SJSA1 (cell line): ENCODE measurements around the gene ACADSB. TPM values are rescaled to one million over a fixed set of nuclear protein-coding genes. Genes with fewer than 3 reads are reported as not detected.
A peak's percentile ranks its signal among the peaks of the same experiment; 100 is the strongest.

ENCODE experiments used
- DNase-seq, 2 experiments: peaks; one replicate each; pipeline ENCODE4 v3.0.0-alpha.2; 2015 to 2020; ENCODE audit warnings: low spot score in 2 of 2, low read depth in 1 of 2
- H3K27ac ChIP-seq: fragments of 250-450 bp; sonication (Bioruptor Pico); 2 replicates; pipeline ENCODE4 v1.5.1; 2020; ENCODE audit warnings: mild to moderate bottlenecking, moderate library complexity
- H3K27me3 ChIP-seq: fragments of 250-450 bp; sonication (Bioruptor Pico); replicated peaks from 2 replicates; pipeline ENCODE4 v1.5.1; 2020; ENCODE audit warnings: mild to moderate bottlenecking, moderate library complexity
- H3K36me3 ChIP-seq: fragments of 250-450 bp; sonication (Bioruptor Pico); 2 replicates; pipeline ENCODE4 v1.5.1; 2020; ENCODE audit warnings: mild to moderate bottlenecking
- H3K4me1 ChIP-seq: fragments of 250-450 bp; sonication (Bioruptor Pico); replicated peaks from 2 replicates; pipeline ENCODE4 v1.6.1; 2021; ENCODE audit warnings: mild to moderate bottlenecking
- H3K4me3 ChIP-seq: fragments of 250-450 bp; sonication (Bioruptor Pico); 2 replicates; pipeline ENCODE4 v1.5.1; 2020; ENCODE audit warnings: mild to moderate bottlenecking
- H3K9me3 ChIP-seq: fragments of 250-450 bp; sonication (Bioruptor Pico); replicated peaks from 2 replicates; pipeline ENCODE4 v1.5.1; 2020; ENCODE audit warnings: mild to moderate bottlenecking
- total RNA-seq: library from RNA; depleted of rRNA; stranded (reverse); fragments of >200 nt; shearing (Covaris generic); gene quantifications from 2 replicates; pipeline ENCODE4 v1.2.3, GENCODE V29; 2014

ACADSB gene
- total RNA-seq, 1 experiment from 2014 or later: 10.3 TPM

GRCh38 chr10:123073187-123073586 lies 64.4 kb downstream of the ACADSB start:
- Histone ChIP-seq H3K4me3 (no peak overlapping the region), H3K9me3 (no peaks in the 10 kb centered on the region), H3K4me1 (no peaks in the 10 kb centered on the region), H3K27me3 (0 out of 2 replicates have a peak, but pooled peaks cover 7% of the 10 kb centered on the region), H3K36me3 (no peaks in the 10 kb centered on the region), H3K27ac (no peak overlapping the region)
- no peak for DNase-seq

GRCh38 chr10:123074215-123074614 lies 65.4 kb downstream of the ACADSB start:
- Histone ChIP-seq H3K4me3 (no peak overlapping the region), H3K4me1 (no peaks in the 10 kb centered on the region), H3K27me3 (0 out of 2 replicates have a peak, but pooled peaks cover 7% of the 10 kb centered on the region), H3K27ac (no peak overlapping the region), H3K36me3 (no peaks in the 10 kb centered on the region), H3K9me3 (no peaks in the 10 kb centered on the region)
- DNase-seq: no peak

- H3K27ac ChIP-seq: no peak overlapping the region
- H3K36me3 ChIP-seq: no peaks in the 10 kb centered on the region
- H3K27me3 ChIP-seq: 0 out of 2 replicates have a peak, but pooled peaks cover 2% of the 10 kb centered on the region
- H3K4me3 ChIP-seq: no peak overlapping the region
- no peaks in the 10 kb centered on the region for H3K9me3 ChIP-seq
- H3K4me1 ChIP-seq: no peaks in the 10 kb centered on the region
- DNase-seq: no peak
Measured at GRCh38 chr10:123081896-123082295, 73.1 kb downstream of the ACADSB start.

- H3K9me3 ChIP-seq: no peaks in the 10 kb centered on the region
- no peak for DNase-seq
- H3K4me3 ChIP-seq: no peak overlapping the region
- 0 out of 2 replicates have a peak, but pooled peaks cover 2% of the 10 kb centered on the region for H3K27me3 ChIP-seq
- H3K36me3 ChIP-seq: no peaks in the 10 kb centered on the region
- H3K4me1 ChIP-seq: no peaks in the 10 kb centered on the region
- H3K27ac ChIP-seq: no peak overlapping the region
Measured at GRCh38 chr10:123083811-123084210, 75.0 kb downstream of the ACADSB start.

- H3K9me3 ChIP-seq: no peaks in the 10 kb centered on the region
- no peaks in the 10 kb centered on the region for H3K36me3 ChIP-seq
- no peak overlapping the region for H3K4me3 ChIP-seq
- no peak overlapping the region for H3K27ac ChIP-seq
- H3K27me3 ChIP-seq: no peaks in the 10 kb centered on the region
- no peaks in the 10 kb centered on the region for H3K4me1 ChIP-seq
- no peak for DNase-seq
Measured at GRCh38 chr10:123086281-123086680, 77.5 kb downstream of the ACADSB start.

GRCh38 chr10:123087348-123087747 lies 78.5 kb downstream of the ACADSB start:
- DNase-seq: no peak
- Histone ChIP-seq H3K9me3 (no peaks in the 10 kb centered on the region), H3K27me3 (no peaks in the 10 kb centered on the region), H3K27ac (no peak overlapping the region), H3K36me3 (no peaks in the 10 kb centered on the region), H3K4me1 (no peaks in the 10 kb centered on the region), H3K4me3 (no peak overlapping the region)

GRCh38 chr10:123087786-123088185 lies 79.0 kb downstream of the ACADSB start:
- Histone ChIP-seq H3K27me3 (no peaks in the 10 kb centered on the region), H3K4me1 (no peaks in the 10 kb centered on the region), H3K27ac (no peak overlapping the region), H3K36me3 (no peaks in the 10 kb centered on the region), H3K9me3 (no peaks in the 10 kb centered on the region), H3K4me3 (no peak overlapping the region)
- no peak for DNase-seq

GRCh38 chr10:123092635-123093414 lies 84.0 kb downstream of the ACADSB start:
- Histone ChIP-seq H3K9me3 (no peaks in the 10 kb centered on the region), H3K4me1 (no peaks in the 10 kb centered on the region), H3K27me3 (no peaks in the 10 kb centered on the region), H3K27ac (no peak overlapping the region), H3K36me3 (no peaks in the 10 kb centered on the region), H3K4me3 (no peak overlapping the region)
- DNase-seq: no peak

- Histone ChIP-seq H3K4me3 (no peak overlapping the region), H3K27me3 (no peaks in the 10 kb centered on the region), H3K27ac (no peak overlapping the region), H3K36me3 (no peaks in the 10 kb centered on the region), H3K4me1 (no peaks in the 10 kb centered on the region), H3K9me3 (no peaks in the 10 kb centered on the region)
- DNase-seq: no peak
Measured at GRCh38 chr10:123093489-123093888, 84.7 kb downstream of the ACADSB start.

- H3K36me3 ChIP-seq: no peaks in the 10 kb centered on the region
- no peak for DNase-seq
Measured at GRCh38 chr10:123096452-123096851, 87.6 kb downstream of the ACADSB start.

GRCh38 chr10:123097039-123097438 lies 88.2 kb downstream of the ACADSB start:
- H3K4me1 ChIP-seq: peaks cover 11% of the 10 kb centered on the region
- H3K9me3 ChIP-seq: no peaks in the 10 kb centered on the region
- no peak overlapping the region for H3K4me3 ChIP-seq
- H3K27me3 ChIP-seq: no peaks in the 10 kb centered on the region
- H3K27ac ChIP-seq: no peak overlapping the region
- no peaks in the 10 kb centered on the region for H3K36me3 ChIP-seq
- DNase-seq: no peak

More at GRCh38 chr10:123096452-123096851, 87.6 kb downstream of the ACADSB start:
- Histone ChIP-seq H3K27me3 (no peaks in the 10 kb centered on the region), H3K27ac (no peak overlapping the region), H3K4me3 (no peak overlapping the region), H3K4me1 (peaks cover 11% of the 10 kb centered on the region), H3K9me3 (no peaks in the 10 kb centered on the region)

- Histone ChIP-seq H3K36me3 (no peaks in the 10 kb centered on the region), H3K4me1 (peaks cover 11% of the 10 kb centered on the region), H3K9me3 (no peaks in the 10 kb centered on the region), H3K27me3 (no peaks in the 10 kb centered on the region), H3K27ac (no peak overlapping the region), H3K4me3 (no peak overlapping the region)
- DNase-seq: peak in 1 of 2 experiments; percentile 25
Measured at GRCh38 chr10:123100030-123100762, 91.4 kb downstream of the ACADSB start.

- Histone ChIP-seq H3K36me3 (no peaks in the 10 kb centered on the region), H3K4me1 (peaks cover 11% of the 10 kb centered on the region), H3K27me3 (no peaks in the 10 kb centered on the region), H3K4me3 (no peak overlapping the region), H3K27ac (no peak overlapping the region), H3K9me3 (no peaks in the 10 kb centered on the region)
- DNase-seq: no peak
Measured at GRCh38 chr10:123101872-123102271, 93.1 kb downstream of the ACADSB start.

GRCh38 chr10:123102673-123103072 lies 93.9 kb downstream of the ACADSB start:
- H3K27me3 ChIP-seq: no peaks in the 10 kb centered on the region
- no peak overlapping the region for H3K4me3 ChIP-seq
- no peaks in the 10 kb centered on the region for H3K9me3 ChIP-seq
- no peak overlapping the region for H3K27ac ChIP-seq
- DNase-seq: no peak
- peaks cover 11% of the 10 kb centered on the region for H3K4me1 ChIP-seq
- no peaks in the 10 kb centered on the region for H3K36me3 ChIP-seq
